Germinal center (tissue), 1 donor: ENCODE data around the gene SERINC5.

ENCODE experiments used
- DNase-seq: peaks from one replicate; pipeline ENCODE4 v3.0.0; 2012; ENCODE audit warnings: mixed read lengths, low spot score

Gene SERINC5

GRCh38 chr5:80254767-80255430, 949 bp downstream of the SERINC5 start:
- peak; percentile 9 for DNase-seq

GRCh38 chr5:80251636-80252035, 4.2 kb downstream of the SERINC5 start:
- DNase-seq: no peak

GRCh38 chr5:80250801-80251200, 5.0 kb downstream of the SERINC5 start:
- DNase-seq: no peak

GRCh38 chr5:80249901-80250300, 5.9 kb downstream of the SERINC5 start:
- DNase-seq: no peak

GRCh38 chr5:80248378-80248777, 7.5 kb downstream of the SERINC5 start:
- peak; percentile 26 for DNase-seq

GRCh38 chr5:80246995-80247729, 8.7 kb downstream of the SERINC5 start:
- DNase-seq: peak; percentile 31

GRCh38 chr5:80246001-80246758, 9.7 kb downstream of the SERINC5 start:
- DNase-seq: no peak

GRCh38 chr5:80243567-80243966, 12.3 kb downstream of the SERINC5 start:
- DNase-seq: no peak

GRCh38 chr5:80242849-80243248, 13.0 kb downstream of the SERINC5 start:
- DNase-seq: no peak

GRCh38 chr5:80240368-80240986, 15.4 kb downstream of the SERINC5 start:
- DNase-seq: no peak

GRCh38 chr5:80239680-80240367, 16.0 kb downstream of the SERINC5 start:
- no peak for DNase-seq

- no peak for DNase-seq
Measured at GRCh38 chr5:80238778-80239679, 16.8 kb downstream of the SERINC5 start.

GRCh38 chr5:80238097-80238496, 17.8 kb downstream of the SERINC5 start:
- no peak for DNase-seq

- no peak for DNase-seq
Measured at GRCh38 chr5:80237243-80237642, 18.6 kb downstream of the SERINC5 start.

- no peak for DNase-seq
Measured at GRCh38 chr5:80234116-80234948, 21.5 kb downstream of the SERINC5 start.

- DNase-seq: no peak
Measured at GRCh38 chr5:80231693-80232092, 24.2 kb downstream of the SERINC5 start.

- no peak for DNase-seq
Measured at GRCh38 chr5:80231243-80231642, 24.6 kb downstream of the SERINC5 start.

- DNase-seq: no peak
Measured at GRCh38 chr5:80230269-80230992, 25.4 kb downstream of the SERINC5 start.

- no peak for DNase-seq
Measured at GRCh38 chr5:80229902-80230255, 26.0 kb downstream of the SERINC5 start.
